HepG2 (cell line): ENCODE results near the gene EPHA1. TPM values are rescaled to one million over a fixed set of nuclear protein-coding genes. Genes with fewer than 3 reads are reported as not detected.
A peak's percentile ranks its signal among the peaks of the same experiment; 100 is the strongest.

Source experiments
- LCORL ChIP-seq, 2 experiments: fragments of 450-650 bp in 1 of 2; sonication (generic) in 1 of 2; formaldehyde crosslinking in 1 of 2; IDR thresholded peaks; 2 replicates each; pipeline versions ENCODE4 v1.5.0 to v1.6.1; 2017 to 2020; ENCODE audit warnings: antibody characterized with exemption in 1 of 2, missing genetic modification reagents in 1 of 2
- MTF2 ChIP-seq: sonication (generic); formaldehyde crosslinking; IDR thresholded peaks from 2 replicates; pipeline ENCODE4 v1.5.0; 2020; ENCODE audit warnings: missing genetic modification reagents, borderline replicate concordance
- polyA plus RNA-seq, 8 experiments: library from polyadenylated mRNA; depleted of rRNA in 3 of 8; stranded (reverse) in 7 of 8; unstranded in 1 of 8; fragments of >200 nt; fragmentation: Illumina TruSeq in 4 of 8; extraction: Trizol in 4 of 8; gene quantifications; 2 replicates each; pipeline versions ENCODE4 v1.2.1 to v1.2.3, GENCODE V29; 2011 to 2016; ENCODE audit warnings: low read depth in 4 of 8, missing spikeins in 1 of 8, mixed read lengths in 1 of 8; ENCODE audit not compliant: insufficient read depth in 1 of 8
- total RNA-seq, 5 experiments: library from RNA; depleted of rRNA; stranded (reverse); fragments of >200 nt; fragmentation: Illumina TruSeq; extraction: Trizol; gene quantifications; 2 replicates each; pipeline ENCODE4 v1.2.3, GENCODE V29; 2016; ENCODE audit warnings: low read depth in 1 of 5
- TF ChIP-seq, protein P1 (sequence below): sonication (generic); formaldehyde crosslinking; IDR thresholded peaks from 2 replicates; pipeline ENCODE4 v1.9.0; 2021; ENCODE audit warnings: mild to moderate bottlenecking, missing genetic modification reagents

EPHA1 gene
- total and polyA plus RNA-seq, 2 of the 13 experiments (the other 11 are each of a cell fraction or from before 2014, with no cell fraction given) = 4.6 to 17.1 TPM

DNA sequence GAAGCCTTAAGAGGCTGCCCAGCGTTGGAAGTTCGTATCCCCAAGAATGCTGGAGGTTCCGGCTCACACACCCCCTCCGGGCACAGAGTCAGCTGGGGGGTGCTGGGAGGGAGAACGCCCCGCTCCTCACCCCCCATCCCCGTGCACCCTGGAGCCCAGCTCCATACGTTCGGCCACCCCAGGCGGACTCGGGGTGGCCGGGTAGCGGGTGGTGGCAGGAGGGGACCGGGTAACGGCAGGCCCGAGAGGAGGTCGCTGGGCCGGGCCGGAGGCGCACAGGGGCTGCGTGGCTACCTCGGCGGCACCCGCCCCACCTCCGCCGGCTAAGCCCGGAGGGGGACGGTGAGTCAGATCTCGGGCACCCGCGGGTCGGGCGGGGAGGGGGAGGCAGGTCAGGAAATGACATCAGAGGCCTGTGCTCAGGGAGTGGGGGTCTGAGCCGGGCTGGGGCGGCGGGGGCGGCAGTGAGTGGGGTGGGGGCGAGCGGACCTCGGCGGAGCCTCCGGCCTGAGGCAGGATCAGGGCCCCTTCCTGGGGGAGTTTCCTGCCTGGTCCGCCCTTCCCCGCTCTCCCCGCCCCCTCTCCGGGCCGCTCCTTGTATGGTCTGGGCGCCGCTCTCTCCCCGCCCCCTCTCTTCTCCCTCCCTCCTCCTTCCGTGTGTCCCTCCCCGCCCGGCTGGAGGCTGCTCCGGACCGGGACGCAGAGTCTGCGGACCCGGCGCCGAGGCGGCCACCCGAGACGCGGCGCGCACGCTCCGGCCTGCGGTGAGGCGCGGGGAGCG lies 27.8 kb downstream of the EPHA1 start, which contains the start of gene ZYX (continued):
- TF ChIP-seq, protein P1, sequence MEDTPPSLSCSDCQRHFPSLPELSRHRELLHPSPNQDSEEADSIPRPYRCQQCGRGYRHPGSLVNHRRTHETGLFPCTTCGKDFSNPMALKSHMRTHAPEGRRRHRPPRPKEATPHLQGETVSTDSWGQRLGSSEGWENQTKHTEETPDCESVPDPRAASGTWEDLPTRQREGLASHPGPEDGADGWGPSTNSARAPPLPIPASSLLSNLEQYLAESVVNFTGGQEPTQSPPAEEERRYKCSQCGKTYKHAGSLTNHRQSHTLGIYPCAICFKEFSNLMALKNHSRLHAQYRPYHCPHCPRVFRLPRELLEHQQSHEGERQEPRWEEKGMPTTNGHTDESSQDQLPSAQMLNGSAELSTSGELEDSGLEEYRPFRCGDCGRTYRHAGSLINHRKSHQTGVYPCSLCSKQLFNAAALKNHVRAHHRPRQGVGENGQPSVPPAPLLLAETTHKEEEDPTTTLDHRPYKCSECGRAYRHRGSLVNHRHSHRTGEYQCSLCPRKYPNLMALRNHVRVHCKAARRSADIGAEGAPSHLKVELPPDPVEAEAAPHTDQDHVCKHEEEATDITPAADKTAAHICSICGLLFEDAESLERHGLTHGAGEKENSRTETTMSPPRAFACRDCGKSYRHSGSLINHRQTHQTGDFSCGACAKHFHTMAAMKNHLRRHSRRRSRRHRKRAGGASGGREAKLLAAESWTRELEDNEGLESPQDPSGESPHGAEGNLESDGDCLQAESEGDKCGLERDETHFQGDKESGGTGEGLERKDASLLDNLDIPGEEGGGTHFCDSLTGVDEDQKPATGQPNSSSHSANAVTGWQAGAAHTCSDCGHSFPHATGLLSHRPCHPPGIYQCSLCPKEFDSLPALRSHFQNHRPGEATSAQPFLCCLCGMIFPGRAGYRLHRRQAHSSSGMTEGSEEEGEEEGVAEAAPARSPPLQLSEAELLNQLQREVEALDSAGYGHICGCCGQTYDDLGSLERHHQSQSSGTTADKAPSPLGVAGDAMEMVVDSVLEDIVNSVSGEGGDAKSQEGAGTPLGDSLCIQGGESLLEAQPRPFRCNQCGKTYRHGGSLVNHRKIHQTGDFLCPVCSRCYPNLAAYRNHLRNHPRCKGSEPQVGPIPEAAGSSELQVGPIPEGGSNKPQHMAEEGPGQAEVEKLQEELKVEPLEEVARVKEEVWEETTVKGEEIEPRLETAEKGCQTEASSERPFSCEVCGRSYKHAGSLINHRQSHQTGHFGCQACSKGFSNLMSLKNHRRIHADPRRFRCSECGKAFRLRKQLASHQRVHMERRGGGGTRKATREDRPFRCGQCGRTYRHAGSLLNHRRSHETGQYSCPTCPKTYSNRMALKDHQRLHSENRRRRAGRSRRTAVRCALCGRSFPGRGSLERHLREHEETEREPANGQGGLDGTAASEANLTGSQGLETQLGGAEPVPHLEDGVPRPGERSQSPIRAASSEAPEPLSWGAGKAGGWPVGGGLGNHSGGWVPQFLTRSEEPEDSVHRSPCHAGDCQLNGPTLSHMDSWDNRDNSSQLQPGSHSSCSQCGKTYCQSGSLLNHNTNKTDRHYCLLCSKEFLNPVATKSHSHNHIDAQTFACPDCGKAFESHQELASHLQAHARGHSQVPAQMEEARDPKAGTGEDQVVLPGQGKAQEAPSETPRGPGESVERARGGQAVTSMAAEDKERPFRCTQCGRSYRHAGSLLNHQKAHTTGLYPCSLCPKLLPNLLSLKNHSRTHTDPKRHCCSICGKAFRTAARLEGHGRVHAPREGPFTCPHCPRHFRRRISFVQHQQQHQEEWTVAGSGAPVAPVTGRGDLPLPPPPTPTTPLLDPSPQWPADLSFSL (CRISPR knock-in tag) = peak; percentile 49; the same call in 1 of the 2 replicates
- TF ChIP-seq MTF2 (CRISPR knock-in tag) = peak; percentile 5; the same call in 1 of the 2 replicates
- no peak for TF ChIP-seq LCORL (IDR thresholded peaks at IDR 0.05)
- TF ChIP-seq LCORL (CRISPR knock-in tag; IDR thresholded peaks at IDR 0.05) = peak; percentile 46; the same call in 1 of the 2 replicates
